Measurements from ENCODE around the gene CELA2B. TPM values are rescaled to one million over a fixed set of nuclear protein-coding genes. Genes with fewer than 3 reads are reported as not detected.
"Not testable (repeated sequence)": the region's sequence is repeated elsewhere in the genome, so short reads cannot be mapped to it uniquely, and the experiment has no call there.

Gene CELA2B
- total and polyA plus RNA-seq, 9 donors = 0.33 to 0.46 (median 0.36) TPM; not detected in 6

GRCh38 chr1:15483971-15484370 lies 8.1 kb downstream of the CELA2B start:
- Histone ChIP-seq H3K4me1 (ENCODE audit: insufficient read depth) (no peaks in the 10 kb centered on the region), H3K9me3 (no peaks in the 10 kb centered on the region), H3K27ac (no peak overlapping the region), H3K36me3 (no peaks in the 10 kb centered on the region), H3K27me3 (no peaks in the 10 kb centered on the region), H3K4me3 (no peak overlapping the region)
- intact Hi-C loops (cut with DNase I) = no loop called here
- TF ChIP-seq EP300 (IDR thresholded peaks at IDR 0.05) (no peak), POLR2A (IDR thresholded peaks at IDR 0.05) (no peak)
- TF ChIP-seq, protein P1, sequence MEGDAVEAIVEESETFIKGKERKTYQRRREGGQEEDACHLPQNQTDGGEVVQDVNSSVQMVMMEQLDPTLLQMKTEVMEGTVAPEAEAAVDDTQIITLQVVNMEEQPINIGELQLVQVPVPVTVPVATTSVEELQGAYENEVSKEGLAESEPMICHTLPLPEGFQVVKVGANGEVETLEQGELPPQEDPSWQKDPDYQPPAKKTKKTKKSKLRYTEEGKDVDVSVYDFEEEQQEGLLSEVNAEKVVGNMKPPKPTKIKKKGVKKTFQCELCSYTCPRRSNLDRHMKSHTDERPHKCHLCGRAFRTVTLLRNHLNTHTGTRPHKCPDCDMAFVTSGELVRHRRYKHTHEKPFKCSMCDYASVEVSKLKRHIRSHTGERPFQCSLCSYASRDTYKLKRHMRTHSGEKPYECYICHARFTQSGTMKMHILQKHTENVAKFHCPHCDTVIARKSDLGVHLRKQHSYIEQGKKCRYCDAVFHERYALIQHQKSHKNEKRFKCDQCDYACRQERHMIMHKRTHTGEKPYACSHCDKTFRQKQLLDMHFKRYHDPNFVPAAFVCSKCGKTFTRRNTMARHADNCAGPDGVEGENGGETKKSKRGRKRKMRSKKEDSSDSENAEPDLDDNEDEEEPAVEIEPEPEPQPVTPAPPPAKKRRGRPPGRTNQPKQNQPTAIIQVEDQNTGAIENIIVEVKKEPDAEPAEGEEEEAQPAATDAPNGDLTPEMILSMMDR (IDR thresholded peaks at IDR 0.05) = no peak
- no peak for DNase-seq
- 91 to 96% (median 94%) methylated on average over 2 of the region's 2 CpGs for WGBS, 3 donors

- H3K27ac ChIP-seq; intact Hi-C loops (cut with DNase I); H3K4me3 ChIP-seq; H3K27me3 ChIP-seq; H3K36me3 ChIP-seq; H3K4me1 ChIP-seq (ENCODE audit: insufficient read depth); H3K9me3 ChIP-seq; DNase-seq: not testable (repeated sequence)
- WGBS, 3 donors = 83 to 87% (median 87%) methylated on average over 6 of the region's 6 CpGs
These were observed 8.5 kb downstream of the CELA2B start for GRCh38 chr1:15484443-15484842.

DNA sequence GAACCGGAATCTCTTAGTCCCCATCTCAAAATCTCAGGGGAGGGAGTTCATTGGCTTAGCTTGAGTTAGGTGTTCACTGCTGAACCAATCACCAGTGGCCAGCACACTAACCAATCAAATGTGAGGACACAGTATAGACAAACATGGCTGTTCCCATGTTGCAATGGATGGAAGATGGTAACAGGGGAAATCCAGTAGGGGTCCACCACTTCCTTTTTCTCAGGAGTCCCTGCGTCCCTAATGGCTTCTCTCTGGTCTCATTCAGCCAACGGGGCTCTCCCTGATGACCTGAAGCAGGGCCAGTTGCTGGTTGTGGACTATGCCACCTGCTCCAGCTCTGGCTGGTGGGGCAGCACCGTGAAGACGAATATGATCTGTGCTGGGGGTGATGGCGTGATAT lies 9.7 kb downstream of the CELA2B start:
- DNase-seq = no peak
- H3K4me1 ChIP-seq (ENCODE audit: insufficient read depth) = no peaks in the 10 kb centered on the region
- TF ChIP-seq EP300 (IDR thresholded peaks at IDR 0.05) (no peak), POLR2A (IDR thresholded peaks at IDR 0.05) (no peak)
- TF ChIP-seq, protein P1 (IDR thresholded peaks at IDR 0.05) = no peak
- H3K4me3 ChIP-seq = no peak overlapping the region
- H3K36me3 ChIP-seq = no peaks in the 10 kb centered on the region
- H3K27ac ChIP-seq = no peak overlapping the region
- H3K27me3 ChIP-seq = no peaks in the 10 kb centered on the region
- no peaks in the 10 kb centered on the region for H3K9me3 ChIP-seq
- intact Hi-C loops (cut with DNase I) = no loop called here
- WGBS, 3 donors = 94 to 98% (median 95%) methylated on average over 6 of the region's 6 CpGs

DNA sequence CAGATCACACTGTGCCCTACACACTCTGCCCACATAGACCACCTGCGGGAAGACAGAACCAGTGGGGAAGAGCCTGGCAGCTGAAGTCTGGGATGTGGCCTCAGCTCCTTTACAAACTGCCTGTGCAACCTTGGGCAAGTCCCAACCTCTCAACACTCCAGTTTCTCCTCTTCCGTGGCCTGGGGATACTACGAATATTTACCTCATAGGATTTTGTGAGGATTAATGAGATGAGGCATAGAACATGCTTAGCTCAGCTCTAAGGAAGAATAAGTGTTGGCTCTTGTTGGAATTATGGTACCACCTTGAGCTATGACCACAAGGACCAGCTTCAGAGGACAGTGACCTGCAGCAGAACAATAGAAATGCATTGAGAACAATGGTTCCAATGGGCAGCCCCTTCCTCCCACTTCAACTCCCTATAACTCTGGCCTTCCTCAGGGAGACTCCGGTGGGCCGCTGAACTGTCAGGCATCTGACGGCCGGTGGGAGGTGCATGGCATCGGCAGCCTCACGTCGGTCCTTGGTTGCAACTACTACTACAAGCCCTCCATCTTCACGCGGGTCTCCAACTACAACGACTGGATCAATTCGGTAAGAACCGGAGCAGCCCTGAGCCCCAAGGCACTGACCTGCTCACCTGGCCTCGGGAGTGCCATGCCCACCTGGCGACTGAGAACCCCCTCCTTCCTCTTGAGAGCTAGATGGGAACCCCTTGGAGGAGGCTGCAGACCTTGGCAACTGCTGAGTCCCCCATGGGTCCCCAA lies 11.1 kb downstream of the CELA2B start:
- H3K27ac ChIP-seq; H3K4me1 ChIP-seq (ENCODE audit: insufficient read depth); intact Hi-C loops (cut with DNase I); H3K27me3 ChIP-seq; H3K4me3 ChIP-seq; H3K9me3 ChIP-seq; DNase-seq; H3K36me3 ChIP-seq: not testable (repeated sequence)
- 93 to 96% (median 94%) methylated on average over 17 of the region's 17 CpGs for WGBS, 3 donors

DNA sequence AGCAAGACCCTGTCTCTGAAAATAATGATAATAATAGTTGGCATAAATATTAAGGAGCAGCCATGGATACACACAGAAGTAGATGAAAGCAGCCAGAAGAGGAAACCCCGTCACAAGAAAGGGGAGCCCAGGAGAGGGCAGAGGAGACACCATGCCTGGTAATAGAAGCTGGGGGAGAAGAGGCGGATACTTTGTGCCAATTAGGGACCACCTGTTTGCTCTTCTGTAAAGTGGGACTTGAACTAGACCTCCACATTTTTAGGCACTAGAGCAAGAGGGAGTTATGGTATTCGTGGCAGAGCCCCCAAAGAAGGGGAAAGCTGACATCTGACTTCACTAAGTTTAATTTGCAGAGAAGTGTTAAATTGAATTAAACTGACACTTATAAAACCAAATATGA lies 12.5 kb downstream of the CELA2B start:
- intact Hi-C loops (cut with DNase I) = no loop called here
- Histone ChIP-seq H3K27ac (no peak overlapping the region), H3K4me1 (ENCODE audit: insufficient read depth) (no peaks in the 10 kb centered on the region), H3K27me3 (no peaks in the 10 kb centered on the region), H3K36me3 (no peaks in the 10 kb centered on the region), H3K9me3 (no peaks in the 10 kb centered on the region), H3K4me3 (no peak overlapping the region)
- WGBS, 3 donors = 93 to 96% (median 93%) methylated on average over 3 of the region's 3 CpGs
- DNase-seq = no peak
- no peak for TF ChIP-seq POLR2A (IDR thresholded peaks at IDR 0.05)
- TF ChIP-seq, protein P1 (IDR thresholded peaks at IDR 0.05) = no peak
